ENCODE results near the gene SLC15A2. TPM values are rescaled to one million over a fixed set of nuclear protein-coding genes. Genes with fewer than 3 reads are reported as not detected.

The SLC15A2 gene
- total and polyA plus RNA-seq, 2 experiments from 2014 or later, result 0.26 to 0.90 TPM

- Mint-ChIP-seq H3K4me3 (no peak overlapping the region), H3K27me3 (ENCODE audit: insufficient read depth, low read depth, poor library complexity) (no peaks in the 10 kb centered on the region), H3K36me3 (ENCODE audit: low read depth) (peaks cover 5% of the 10 kb centered on the region; the same call in 2 of the 3 replicates), H3K4me1 (no peaks in the 10 kb centered on the region), H3K9me3 (no peaks in the 10 kb centered on the region), H3K27ac (no peak overlapping the region; the same call in 1 of the 2 replicates)
- TF ChIP-seq EZH2 (IDR thresholded peaks at IDR 0.05; ENCODE audit: low read depth, unreplicated experiment), result no peak
- TF ChIP-seq STAT1 (IDR thresholded peaks at IDR 0.05; ENCODE audit: unreplicated experiment), result no peak
- TF ChIP-seq ZNF331 (CRISPR knock-in tag; IDR thresholded peaks at IDR 0.05; ENCODE audit: low read depth), result no peak
- TF ChIP-seq POLR2AphosphoS5 (IDR thresholded peaks at IDR 0.05; ENCODE audit: low read depth), result no peak
- no peak for TF ChIP-seq CTCF (conservative IDR thresholded peaks at IDR 0.05; ENCODE audit: low read depth in 2 of 2)
- no peak for TF ChIP-seq CREB1 (CRISPR knock-in tag; IDR thresholded peaks at IDR 0.05; ENCODE audit: low read depth)
- TF ChIP-seq ETS1 (IDR thresholded peaks at IDR 0.05), result no peak
- no peak for TF ChIP-seq ZNF462 (CRISPR knock-in tag; IDR thresholded peaks at IDR 0.05)
- DNase-seq (ENCODE audit: low spot score), result no peak
- Histone ChIP-seq H3K79me2 (replicated peaks; ENCODE audit: insufficient read depth) (no peaks in the 10 kb centered on the region), H3K4me2 (no peak overlapping the region), H3F3A (replicated peaks; ENCODE audit: low read depth) (no peaks in the 10 kb centered on the region), H4K20me1 (replicated peaks; ENCODE audit: insufficient read depth) (no peaks in the 10 kb centered on the region), H3K36me3 (ENCODE audit: insufficient read depth) (no peaks in the 10 kb centered on the region), H3K4me1 (ENCODE audit: insufficient read depth) (no peaks in the 10 kb centered on the region), H3K4me3 (no peak overlapping the region), H3K9me2 (ENCODE audit: insufficient read depth) (0 out of 2 replicates have a peak, but pooled peaks cover 2% of the 10 kb centered on the region), H2AFZ (no peak overlapping the region), H3K27me3 (ENCODE audit: insufficient read depth) (no peaks in the 10 kb centered on the region), H3K27ac (ENCODE audit: low read depth) (no peak overlapping the region)
- no peak for ATAC-seq
Observed at GRCh38 chr3:121852256-121852655, 41.9 kb upstream of the SLC15A2 start.

Measured in GM23338 (cell line).